Lower leg skin (tissue), 4 donors: ENCODE data around the gene KMT5B. TPM values are rescaled to one million over a fixed set of nuclear protein-coding genes. Genes with fewer than 3 reads are reported as not detected.

Source experiments
- DNase-seq, 2 donors: peaks; one replicate each; pipeline ENCODE4 v3.0.0-alpha.2; 2019; ENCODE audit warnings: low spot score in 2 of 2
- H3K4me3 ChIP-seq: fragments of 200-600 bp; sonication (generic); 2 replicates; pipeline ENCODE4 v1.5.1; 2017; ENCODE audit warnings: mild to moderate bottlenecking, low read depth; ENCODE audit not compliant: poor library complexity, severe bottlenecking
- CTCF ChIP-seq, 3 donors: fragments of 450-650 bp; IDR thresholded peaks; one replicate each; pipeline ENCODE4 v1.5.1; 2016; ENCODE audit warnings: antibody characterized with exemption in 3 of 3, mild to moderate bottlenecking in 3 of 3, moderate library complexity in 2 of 3
- POLR2A ChIP-seq, 2 donors: fragments of 450-650 bp; IDR thresholded peaks; one replicate each; pipeline ENCODE4 v1.6.1; 2016 to 2017; ENCODE audit warnings: antibody characterized with exemption in 2 of 2, mild to moderate bottlenecking in 1 of 2, moderate library complexity in 1 of 2
- WGBS, 2 donors: methylation state at CpG; one replicate each; pipeline ENCODE4 v1.1.5; 2018; 5-methylcytosine and 5-hydroxymethylcytosine counted together
- intact Hi-C: fragments of 100-400 bp; cut with DNase I; formaldehyde crosslinking; loops from one replicate; pipeline ENCODE4 v1.15.0; 2023; ENCODE audit warnings: low total_unique reads
- total RNA-seq, 4 donors: library from RNA; depleted of rRNA; stranded (reverse); fragments of >200 nt; gene quantifications; one replicate each; pipeline ENCODE4 v1.1.0, GENCODE V29; 2016

Gene KMT5B
- total RNA-seq, 4 donors from 2014 or later, result 26.3 to 34.9 (median 34.0) TPM

DNA sequence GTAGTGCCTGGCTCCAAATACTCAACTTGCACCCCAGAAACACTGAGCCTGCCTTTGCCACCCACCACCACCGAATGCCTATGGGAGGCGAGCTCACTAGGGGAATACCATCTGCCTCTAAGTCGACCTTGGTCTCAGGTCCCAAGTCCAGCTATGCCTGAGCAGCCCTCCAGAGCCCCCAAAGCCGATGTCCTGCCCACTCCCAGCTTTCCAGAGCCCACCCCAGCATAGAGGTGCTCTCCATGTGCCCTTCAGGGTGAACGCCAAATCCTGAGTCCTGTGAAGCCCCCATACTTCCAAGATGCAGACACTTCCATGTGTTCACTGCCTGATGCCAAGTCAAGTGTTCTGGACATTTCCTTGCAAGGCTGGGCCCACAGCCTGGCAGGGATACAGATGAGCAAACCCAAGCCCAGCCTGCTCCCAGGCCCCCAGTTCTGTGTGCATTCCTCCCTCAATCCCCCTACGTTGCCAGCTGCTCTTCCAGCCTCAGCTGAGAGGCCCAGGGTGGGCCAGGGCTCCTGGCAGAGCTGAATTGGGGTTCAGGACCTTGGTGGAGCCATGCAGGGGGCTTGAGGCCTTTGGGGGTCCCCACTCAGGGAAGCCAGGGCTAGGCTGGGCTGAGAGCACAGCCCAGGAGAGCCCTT, 2.6 kb upstream of the KMT5B start:
- no peak for DNase-seq
- intact Hi-C loops, result no loop called here
- no peak overlapping the region for H3K4me3 ChIP-seq
- no peak for TF ChIP-seq POLR2A (IDR thresholded peaks at IDR 0.05)
- TF ChIP-seq CTCF (IDR thresholded peaks at IDR 0.05), result no peak
- 66 to 78% methylated on average over 6 of the region's 6 CpGs for WGBS, 2 donors

GRCh38 chr11:68215087-68215445, 2.0 kb upstream of the KMT5B start:
- DNase-seq, result peak in 1 of 2 donors; percentile 23
- no peak overlapping the region for H3K4me3 ChIP-seq
- WGBS, 2 donors, result 46 to 62% methylated on average over 14 to 15 of the region's 15 CpGs
- TF ChIP-seq CTCF (IDR thresholded peaks at IDR 0.05) (no peak), POLR2A (IDR thresholded peaks at IDR 0.05) (no peak)
- intact Hi-C loops, result no loop called here

DNA sequence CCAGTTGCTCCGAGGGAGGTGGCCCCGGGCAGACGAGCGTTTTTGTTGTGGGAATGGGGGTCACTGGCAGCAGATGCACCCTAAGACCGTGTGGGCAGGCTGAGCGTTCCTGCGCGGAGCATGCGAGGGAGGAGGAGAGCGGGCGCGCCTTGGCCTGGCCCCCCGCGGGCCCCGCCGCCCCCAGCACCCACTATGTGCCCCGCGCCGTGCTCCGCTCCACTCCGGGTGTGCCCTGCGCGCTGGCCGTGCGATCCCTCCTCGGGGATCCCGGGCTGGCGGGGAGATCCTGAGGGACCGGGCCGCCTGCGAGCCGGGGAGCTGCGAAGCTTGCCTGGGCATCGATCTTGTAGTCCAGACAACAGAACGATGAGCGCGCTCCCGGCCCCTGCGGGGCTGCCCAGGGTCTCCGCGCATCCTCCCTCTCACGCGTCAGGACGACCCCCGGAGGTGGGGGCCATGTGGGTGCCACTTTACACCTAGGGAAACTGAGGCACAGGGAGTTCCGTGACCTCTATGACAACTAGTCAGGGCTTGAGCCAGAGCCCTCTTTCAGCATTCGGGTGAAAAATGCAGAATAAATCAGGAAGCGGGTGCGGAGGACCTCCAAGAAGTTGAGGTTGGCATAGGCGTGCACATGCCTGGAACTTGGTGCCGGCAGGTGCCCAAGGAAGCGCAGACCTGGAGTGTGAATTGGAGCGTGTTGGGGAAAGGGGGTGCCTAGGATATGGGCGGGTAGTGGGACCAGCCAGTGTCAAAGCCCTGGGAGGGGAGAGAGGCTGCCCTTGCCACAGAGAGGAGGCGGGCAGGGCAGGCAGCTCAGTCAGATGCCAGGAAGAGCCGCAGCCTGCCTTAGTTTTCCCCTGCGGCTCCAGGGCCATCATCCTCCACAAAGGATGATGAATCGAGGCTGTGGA, 1.3 kb upstream of the KMT5B start:
- WGBS, 2 donors, result 33 to 38% methylated on average over 18 to 24 of the region's 58 CpGs
- peak overlapping the region; percentile 73 for H3K4me3 ChIP-seq
- intact Hi-C loops, result no loop called here
- TF ChIP-seq CTCF (IDR thresholded peaks at IDR 0.05) (no peak), POLR2A (IDR thresholded peaks at IDR 0.05) (no peak)
- peak; percentile 34 to 89 for DNase-seq

GRCh38 chr11:68213555-68214172, 568 bp upstream of the KMT5B start:
- peak in 1 of 2 donors; percentile 85 for TF ChIP-seq POLR2A (IDR thresholded peaks at IDR 0.05)
- no peak for TF ChIP-seq CTCF (IDR thresholded peaks at IDR 0.05)
- WGBS, 2 donors, result 0% methylated on average over 17 to 46 of the region's 90 CpGs
- DNase-seq, result peak; percentile 78 to 96
- peak overlapping the region; percentile 73 for H3K4me3 ChIP-seq
- intact Hi-C loops, result no loop called here

GRCh38 chr11:68212421-68213134, 518 bp downstream of the KMT5B start:
- WGBS, 2 donors, result 1% methylated on average over 55 to 57 of the region's 80 CpGs
- peak; percentile 54 to 94 for DNase-seq
- peak overlapping the region; percentile 87 for H3K4me3 ChIP-seq
- TF ChIP-seq POLR2A (IDR thresholded peaks at IDR 0.05), result no peak
- no peak for TF ChIP-seq CTCF (IDR thresholded peaks at IDR 0.05)
- intact Hi-C loops, result no loop called here
